K562 (cell line): ENCODE results near the gene WFDC12. TPM values are rescaled to one million over a fixed set of nuclear protein-coding genes. Genes with fewer than 3 reads are reported as not detected.
A peak's percentile ranks its signal among the peaks of the same experiment; 100 is the strongest.

Experiments used
- ATAC-seq: fragments of 200-7000 bp; cut with Tn5 transposase; 3 replicates; pipeline ENCODE4 v1.9.1; 2020; ENCODE audit warnings: moderate library complexity
- BruUV-seq: library from RNA; stranded (reverse); fragments of 400-500 nt; replicated peaks from 2 replicates; lab custom pipeline; 2021; lab: Mats Ljungman, UMichigan
- CTCF ChIA-PET: fragments of 300-600 bp; formaldehyde crosslinking; extraction: SDS; loops from one replicate; lab custom pipeline; 2021; ENCODE audit warnings: low intra/inter-chr PET ratio; lab: Yijun Ruan, JAX
- POLR2A ChIA-PET: fragments of 300-600, 350-650 bp; sonication (Branson Sonifier 250); formaldehyde crosslinking; extraction: SDS; loops from one replicate; lab custom pipeline; 2021; ENCODE audit warnings: antibody characterized with exemption, inconsistent platforms; lab: Yijun Ruan, JAX
- DNase-seq, 4 experiments: peaks; one replicate each; pipeline versions ENCODE4 v3.0.0 to v3.0.0-alpha.2; 2011 to 2018; ENCODE audit warnings: low spot score in 3 of 4, mixed read lengths in 3 of 4; ENCODE audit errors: extremely low read depth in 1 of 4
- FAIRE-seq: peaks from 2 replicates; lab custom pipeline; 2011; peaks lifted over from hg19 to GRCh38; lab: Jason Lieb, UNC
- H2AFZ ChIP-seq: 2 replicates; pipeline ENCODE4 v1.6.0; 2011; ENCODE audit warnings: low read depth, low read length, control low read depth, inconsistent platforms
- H3K27ac ChIP-seq: fragments of 200-600 bp; 3 replicates; pipeline ENCODE4 v1.8.0; 2011; ENCODE audit warnings: low read depth, mild to moderate bottlenecking, control low read depth, inconsistent platforms, low read length, moderate library complexity, mixed read lengths; ENCODE audit errors: extremely low read depth
- H3K27me3 ChIP-seq, 2 experiments: fragments of 300-600 bp in 1 of 2; 2 replicates in 1 of 2; 3 replicates in 1 of 2; pipeline versions ENCODE4 v1.6.0 to v1.8.0; 2011; ENCODE audit warnings: inconsistent platforms in 2 of 2, low read length in 2 of 2, mild to moderate bottlenecking in 1 of 2, mixed read lengths in 1 of 2, moderate library complexity in 1 of 2; ENCODE audit not compliant: control insufficient read depth in 2 of 2, insufficient read depth in 2 of 2
- H3K36me3 ChIP-seq: fragments of 300-600 bp; 3 replicates; pipeline ENCODE4 v1.8.0; 2011; ENCODE audit warnings: mild to moderate bottlenecking, low read length, inconsistent platforms; ENCODE audit not compliant: control insufficient read depth, insufficient read depth
- H3K4me1 ChIP-seq, 2 experiments: fragments of 200-600 bp in 1 of 2; replicated peaks in 1 of 2; 2 replicates in 1 of 2; 3 replicates in 1 of 2; pipeline versions ENCODE4 v1.5.1 to v1.8.0; 2011; ENCODE audit warnings: inconsistent platforms in 2 of 2, low read length in 2 of 2, mild to moderate bottlenecking in 1 of 2, mixed read lengths in 1 of 2, moderate library complexity in 1 of 2; ENCODE audit not compliant: control insufficient read depth in 2 of 2, insufficient read depth in 2 of 2
- H3K4me2 ChIP-seq: 2 replicates; pipeline ENCODE4 v1.6.1; 2011; ENCODE audit warnings: low read length, control low read depth, inconsistent platforms, mixed read lengths; ENCODE audit not compliant: insufficient read depth
- H3K4me3 ChIP-seq: fragments of 200-600 bp; sonication (generic), shearing (Covaris generic); 2 replicates; pipeline ENCODE4 v1.5.1; 2016; ENCODE audit warnings: control low read depth, inconsistent platforms
- H3K79me2 ChIP-seq: fragments of 200-600 bp; 3 replicates; pipeline ENCODE4 v1.8.0; 2011; ENCODE audit warnings: low read length, inconsistent platforms; ENCODE audit not compliant: control insufficient read depth, insufficient read depth
- H3K9ac ChIP-seq, 2 experiments: 2 replicates each; pipeline versions ENCODE4 v1.6.0 to v1.6.1; 2011; ENCODE audit warnings: low read depth in 2 of 2, low read length in 2 of 2, control low read depth in 1 of 2, inconsistent platforms in 1 of 2, mild to moderate bottlenecking in 1 of 2, mixed read lengths in 1 of 2; ENCODE audit not compliant: insufficient read depth in 1 of 2
- H3K9me1 ChIP-seq: one replicate; pipeline ENCODE4 v1.6.0; 2011; ENCODE audit warnings: inconsistent platforms, mild to moderate bottlenecking, low read length, moderate library complexity; ENCODE audit not compliant: control insufficient read depth, insufficient read depth
- H3K9me3 ChIP-seq: replicated peaks from 2 replicates; pipeline ENCODE4 v1.5.1; 2011; ENCODE audit warnings: low read depth, low read length, inconsistent platforms; ENCODE audit not compliant: control insufficient read depth, insufficient read depth
- H4K20me1 ChIP-seq: replicated peaks from 2 replicates; pipeline ENCODE4 v1.6.1; 2011; ENCODE audit warnings: low read length, inconsistent platforms, mixed read lengths; ENCODE audit not compliant: control insufficient read depth, insufficient read depth
- ARID3B ChIP-seq: fragments of 250-450 bp; sonication (Bioruptor Pico); IDR thresholded peaks from 2 replicates; pipeline ENCODE4 v1.4.0; 2020; ENCODE audit warnings: borderline replicate concordance
- CBX5 ChIP-seq: IDR thresholded peaks from 2 replicates; pipeline ENCODE4 v1.6.1; 2014; ENCODE audit warnings: low read depth, borderline replicate concordance
- FIP1L1 ChIP-seq: fragments of 200-400 bp; formaldehyde crosslinking; IDR thresholded peaks from 2 replicates; pipeline ENCODE4 v1.6.1; 2018; ENCODE audit warnings: mild to moderate bottlenecking, low read depth, low read length; ENCODE audit not compliant: poor library complexity, severe bottlenecking
- FOXP1 ChIP-seq: sonication (generic); formaldehyde crosslinking; IDR thresholded peaks from 2 replicates; pipeline ENCODE4 v1.8.0; 2022; ENCODE audit warnings: mild to moderate bottlenecking, missing genetic modification reagents
- NCOA1 ChIP-seq: fragments of 450-650 bp; IDR thresholded peaks from 2 replicates; pipeline ENCODE4 v1.6.1; 2016; ENCODE audit warnings: low read depth
- PCBP2 ChIP-seq: fragments of 200-400 bp; formaldehyde crosslinking; IDR thresholded peaks from 2 replicates; pipeline ENCODE4 v1.6.1; 2018; ENCODE audit warnings: low read length, low read depth, mild to moderate bottlenecking, moderate library complexity; ENCODE audit not compliant: poor library complexity, severe bottlenecking
- PRMT5 ChIP-seq: sonication (generic); formaldehyde crosslinking; IDR thresholded peaks from 2 replicates; pipeline ENCODE4 v1.5.0; 2020; ENCODE audit warnings: missing genetic modification reagents
- RBM15 ChIP-seq: fragments of 200-400 bp; formaldehyde crosslinking; IDR thresholded peaks from 2 replicates; pipeline ENCODE4 v1.6.1; 2018; ENCODE audit warnings: mild to moderate bottlenecking, low read length, moderate library complexity; ENCODE audit not compliant: insufficient read depth
- SMARCB1 ChIP-seq: IDR thresholded peaks from 2 replicates; pipeline ENCODE4 v1.6.1; 2011; ENCODE audit warnings: improper control_type of control experiment, low read depth; ENCODE audit not compliant: insufficient read length
- XRCC5 ChIP-seq: fragments of 200-400 bp; formaldehyde crosslinking; IDR thresholded peaks from 2 replicates; pipeline ENCODE4 v1.6.1; 2017; ENCODE audit warnings: low read depth, mild to moderate bottlenecking, low read length
- ZFP1 ChIP-seq: fragments of 450-650 bp; formaldehyde crosslinking; IDR thresholded peaks from 2 replicates; pipeline ENCODE4 v1.4.0; 2020; ENCODE audit warnings: mild to moderate bottlenecking, mixed read lengths
- ZNF134 ChIP-seq: fragments of 250-450 bp; sonication (Bioruptor Pico); conservative IDR thresholded peaks from 2 replicates; pipeline ENCODE4 v1.4.0; 2020
- ZNF75A ChIP-seq: fragments of 450-650 bp; formaldehyde crosslinking; IDR thresholded peaks from 2 replicates; pipeline ENCODE4 v1.4.0; 2020; ENCODE audit warnings: mild to moderate bottlenecking
- WGBS: fragments of 100-300 bp; shearing (Covaris generic); methylation state at CpG from one replicate; pipeline ENCODE4 v1.1.6; 2016; ENCODE audit warnings: low coverage, mixed read lengths; ENCODE audit not compliant: insufficient coverage; ENCODE audit errors: missing lambda C conversion rate; 5-methylcytosine and 5-hydroxymethylcytosine counted together
- in situ Hi-C: fragments of 300-500 bp; cut with MboI; formaldehyde crosslinking; loops from 4 replicates; pipeline ENCODE4 v1.15.0; 2018; ENCODE audit warnings: inconsistent platforms, mixed read lengths
- intact Hi-C: fragments of 100-400 bp; cut with micrococcal nuclease; formaldehyde crosslinking; loops from 2 replicates; pipeline ENCODE4 v1.14.2; 2022
- polyA plus RNA-seq, 8 experiments: library from polyadenylated mRNA; depleted of rRNA in 4 of 8; stranded (reverse) in 5 of 8; unstranded in 3 of 8; fragments of >200 nt; fragmentation: Nextera tagmentation in 2 of 8; fragmentation: Illumina TruSeq in 1 of 8; extraction: Ambion mirVana in 2 of 8; extraction: Trizol in 1 of 8; gene quantifications; 2 replicates each; pipeline versions ENCODE4 v1.2.1 to v1.2.3, GENCODE V29; 2011 to 2014; ENCODE audit warnings: inconsistent platforms in 1 of 8, missing spikeins in 1 of 8
- total RNA-seq, 7 experiments: library from RNA; depleted of rRNA in 6 of 7; stranded (reverse); fragments of >200 nt in 6 of 7; fragmentation: Illumina TruSeq in 2 of 7; extraction: Trizol in 2 of 7; gene quantifications; 2 replicates each; pipeline versions ENCODE4 v1.2.1 to v1.2.3, GENCODE V29; 2011 to 2021; ENCODE audit warnings: low replicate concordance in 1 of 7

The WFDC12 gene
- total and polyA plus RNA-seq, 9 of the 15 experiments (the other 6 are each of a cell fraction or from before 2014, with no cell fraction given), result not detected

GRCh38 chr20:45115386-45115774 lies 8.9 kb downstream of the WFDC12 start:
- Histone ChIP-seq H3K27me3 (peaks cover 6 to 37% of the 10 kb centered on the region in 2 experiments), H3K4me3 (no peak overlapping the region), H3K4me1 (peaks cover 0 to 3% of the 10 kb centered on the region in 2 experiments; a peak in 1 of 5 replicates), H3K36me3 (no peaks in the 10 kb centered on the region), H3K9ac (no peak overlapping the region), H4K20me1 (no peaks in the 10 kb centered on the region), H3K4me2 (no peak overlapping the region), H2AFZ (no peak overlapping the region), H3K9me1 (no peaks in the 10 kb centered on the region), H3K79me2 (no peaks in the 10 kb centered on the region), H3K9me3 (no peaks in the 10 kb centered on the region), H3K27ac (no peak overlapping the region)
- no peak for TF ChIP-seq PCBP2
- intact Hi-C loops (no loop called here), in situ Hi-C loops (no loop called here)
- ChIA-PET POLR2A (interaction anchor here (0.6 to 1.3 kb wide), 4 partner anchors 9 to 191 kb away, joined by 3 to 6 read pairs (median 4); partner anchors contain the start of gene WFDC12), CTCF (no interaction called here)
- peak in 1 of 4 experiments; percentile 5 for DNase-seq
- FAIRE-seq, result no peak
- 0% methylated on average over 2 of the region's 3 CpGs for WGBS
- BruUV-seq, result no TSS peak
- ATAC-seq, result no peak

- Histone ChIP-seq H3K9me1 (no peaks in the 10 kb centered on the region), H3K27ac (no peak within 1 kb of the TSS), H3K4me1 (peaks cover 0 to 3% of the 10 kb centered on the region in 2 experiments; a peak in 1 of 5 replicates), H2AFZ (no peak within 1 kb of the TSS), H3K79me2 (no peaks in the 10 kb centered on the region), H3K27me3 (peaks cover 5 to 44% of the 10 kb centered on the region in 2 experiments), H3K9me3 (no peaks in the 10 kb centered on the region), H3K9ac (no peak within 1 kb of the TSS), H4K20me1 (no peaks in the 10 kb centered on the region), H3K36me3 (no peaks in the 10 kb centered on the region), H3K4me3 (no peak within 1 kb of the TSS), H3K4me2 (no peak within 1 kb of the TSS)
- ChIA-PET CTCF (no interaction called here), POLR2A (interaction anchor here (0.7 to 1.3 kb wide), 2 partner anchors 10 to 25 kb away, joined by 3 to 6 read pairs; partner anchors contain the start of gene WFDC12)
- WGBS, result under 1% methylated on average over 16 of the region's 16 CpGs
- no TSS peak for BruUV-seq
- ATAC-seq (peak; percentile 54), FAIRE-seq (no peak), DNase-seq (peak in 1 of 4 experiments; percentile 10)
- in situ Hi-C loops (no loop called here), intact Hi-C loops (loop anchor here (5.0 kb wide), 2 partner anchors 72 to 102 kb away; no protein-coding TSS in a partner anchor)
- no peak for TF ChIP-seq NCOA1
- no peak for TF ChIP-seq ZNF75A
- no peak for TF ChIP-seq ZFP1 (CRISPR knock-in tag)
- no peak for TF ChIP-seq SMARCB1
- no peak for TF ChIP-seq ARID3B (CRISPR knock-in tag)
- no peak for TF ChIP-seq PRMT5 (CRISPR knock-in tag)
- TF ChIP-seq FIP1L1, result no peak
- no peak for TF ChIP-seq CBX5
- no peak for TF ChIP-seq ZNF134 (CRISPR knock-in tag)
- no peak for TF ChIP-seq FOXP1
- TF ChIP-seq RBM15, result no peak
- TF ChIP-seq XRCC5, result no peak
Measured at GRCh38 chr20:45114465-45115385, 9.5 kb downstream of the WFDC12 start, which contains the start of gene WFDC5. TSS of gene WFDC5 (minus strand) at chr20:45115174. CDS start at chr20:45115083, 91 bp downstream.
